Uterus (tissue), 4 donors: ENCODE results near the gene BCAP29. TPM values are rescaled to one million over a fixed set of nuclear protein-coding genes. Genes with fewer than 3 reads are reported as not detected.

ENCODE experiments used
- DNase-seq, 2 donors: peaks; one replicate each; pipeline ENCODE4 v3.0.0-alpha.2; 2019 to 2020
- H3K27ac ChIP-seq, 2 donors: fragments of 200-600 bp; sonication (generic); 1 replicate in 1 of 2; 2 replicates in 1 of 2; pipeline ENCODE4 v1.5.1; 2016 to 2018
- H3K27me3 ChIP-seq, 2 donors: fragments of 200-600 bp; sonication (generic); one replicate each; pipeline ENCODE4 v1.5.1; 2018 to 2019; ENCODE audit warnings: control low read depth in 1 of 2
- H3K36me3 ChIP-seq, 2 donors: fragments of 200-600 bp; sonication (generic); one replicate each; pipeline ENCODE4 v1.5.1; 2019; ENCODE audit warnings: control low read depth in 1 of 2
- H3K4me1 ChIP-seq, 2 donors: fragments of 200-600 bp; sonication (generic); one replicate each; pipeline ENCODE4 v1.5.1; 2018 to 2019; ENCODE audit warnings: control low read depth in 1 of 2
- H3K4me3 ChIP-seq, 2 donors: fragments of 200-600 bp; sonication (generic); 1 replicate in 1 of 2; 2 replicates in 1 of 2; pipeline ENCODE4 v1.5.1; 2018 to 2019; ENCODE audit warnings: mild to moderate bottlenecking in 1 of 2
- H3K9me3 ChIP-seq, 2 donors: fragments of 200-600 bp; sonication (generic); one replicate each; pipeline ENCODE4 v1.5.1; 2019; ENCODE audit warnings: control low read depth in 1 of 2
- POLR2A ChIP-seq, 2 donors: fragments of 450-650 bp; IDR thresholded peaks; one replicate each; pipeline ENCODE4 v1.6.1; 2016; ENCODE audit warnings: antibody characterized with exemption in 2 of 2, mild to moderate bottlenecking in 1 of 2, moderate library complexity in 1 of 2
- intact Hi-C: fragments of 100-400 bp; cut with DNase I; formaldehyde crosslinking; loops from one replicate; pipeline ENCODE4 v1.15.1; 2023; ENCODE audit warnings: low total_unique reads
- total RNA-seq, 4 donors: library from RNA; depleted of rRNA in 3 of 4; stranded (reverse); fragments of >200 nt in 3 of 4; gene quantifications; one replicate each; pipeline versions ENCODE4 v1.1.0 to v1.2.4, GENCODE V29; 2014 to 2023
- TF ChIP-seq, protein P1 (sequence below), 4 experiments: fragments of 200-600 bp in 2 of 4; fragments of 450-650 bp in 2 of 4; sonication (generic) in 2 of 4; IDR thresholded peaks; one replicate each; pipeline ENCODE4 v1.5.1; 2016 to 2019; ENCODE audit warnings: antibody characterized with exemption in 4 of 4, mild to moderate bottlenecking in 2 of 4, moderate library complexity in 1 of 4
- donor health status: DM: yes; HTN: yes; CAD: no.

Gene BCAP29
- total RNA-seq, 4 donors from 2014 or later, result 13.6 to 287 (median 110) TPM

DNA sequence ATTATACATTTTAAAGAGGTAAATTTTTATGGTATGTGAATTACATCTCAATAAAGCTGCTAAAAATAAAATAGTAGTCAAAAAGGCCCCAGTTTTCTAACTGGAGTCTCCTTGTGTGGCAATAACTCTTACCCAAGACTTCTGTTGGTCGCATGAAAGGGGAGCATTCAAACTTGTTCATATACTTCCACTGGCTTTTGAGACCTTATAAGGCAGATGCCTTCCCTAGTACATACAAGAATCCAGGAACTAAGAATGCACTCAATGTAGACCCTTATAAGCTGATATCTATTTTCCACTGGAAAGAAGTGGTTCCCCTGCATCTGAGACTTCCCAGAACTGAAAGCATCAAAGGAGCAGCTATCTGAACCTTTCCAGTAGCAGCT is 13.0 kb downstream of the BCAP29 start:
- intact Hi-C loops, result no loop called here
- Histone ChIP-seq H3K36me3 (no peaks in the 10 kb centered on the region), H3K9me3 (no peaks in the 10 kb centered on the region), H3K27me3 (no peaks in the 10 kb centered on the region), H3K4me3 (no peak overlapping the region), H3K4me1 (peaks cover 0 to 9% of the 10 kb centered on the region in 2 donors), H3K27ac (no peak overlapping the region)
- DNase-seq, result no peak
- TF ChIP-seq, protein P1, sequence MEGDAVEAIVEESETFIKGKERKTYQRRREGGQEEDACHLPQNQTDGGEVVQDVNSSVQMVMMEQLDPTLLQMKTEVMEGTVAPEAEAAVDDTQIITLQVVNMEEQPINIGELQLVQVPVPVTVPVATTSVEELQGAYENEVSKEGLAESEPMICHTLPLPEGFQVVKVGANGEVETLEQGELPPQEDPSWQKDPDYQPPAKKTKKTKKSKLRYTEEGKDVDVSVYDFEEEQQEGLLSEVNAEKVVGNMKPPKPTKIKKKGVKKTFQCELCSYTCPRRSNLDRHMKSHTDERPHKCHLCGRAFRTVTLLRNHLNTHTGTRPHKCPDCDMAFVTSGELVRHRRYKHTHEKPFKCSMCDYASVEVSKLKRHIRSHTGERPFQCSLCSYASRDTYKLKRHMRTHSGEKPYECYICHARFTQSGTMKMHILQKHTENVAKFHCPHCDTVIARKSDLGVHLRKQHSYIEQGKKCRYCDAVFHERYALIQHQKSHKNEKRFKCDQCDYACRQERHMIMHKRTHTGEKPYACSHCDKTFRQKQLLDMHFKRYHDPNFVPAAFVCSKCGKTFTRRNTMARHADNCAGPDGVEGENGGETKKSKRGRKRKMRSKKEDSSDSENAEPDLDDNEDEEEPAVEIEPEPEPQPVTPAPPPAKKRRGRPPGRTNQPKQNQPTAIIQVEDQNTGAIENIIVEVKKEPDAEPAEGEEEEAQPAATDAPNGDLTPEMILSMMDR (IDR thresholded peaks at IDR 0.05), result no peak
- TF ChIP-seq POLR2A (IDR thresholded peaks at IDR 0.05), result no peak

DNA sequence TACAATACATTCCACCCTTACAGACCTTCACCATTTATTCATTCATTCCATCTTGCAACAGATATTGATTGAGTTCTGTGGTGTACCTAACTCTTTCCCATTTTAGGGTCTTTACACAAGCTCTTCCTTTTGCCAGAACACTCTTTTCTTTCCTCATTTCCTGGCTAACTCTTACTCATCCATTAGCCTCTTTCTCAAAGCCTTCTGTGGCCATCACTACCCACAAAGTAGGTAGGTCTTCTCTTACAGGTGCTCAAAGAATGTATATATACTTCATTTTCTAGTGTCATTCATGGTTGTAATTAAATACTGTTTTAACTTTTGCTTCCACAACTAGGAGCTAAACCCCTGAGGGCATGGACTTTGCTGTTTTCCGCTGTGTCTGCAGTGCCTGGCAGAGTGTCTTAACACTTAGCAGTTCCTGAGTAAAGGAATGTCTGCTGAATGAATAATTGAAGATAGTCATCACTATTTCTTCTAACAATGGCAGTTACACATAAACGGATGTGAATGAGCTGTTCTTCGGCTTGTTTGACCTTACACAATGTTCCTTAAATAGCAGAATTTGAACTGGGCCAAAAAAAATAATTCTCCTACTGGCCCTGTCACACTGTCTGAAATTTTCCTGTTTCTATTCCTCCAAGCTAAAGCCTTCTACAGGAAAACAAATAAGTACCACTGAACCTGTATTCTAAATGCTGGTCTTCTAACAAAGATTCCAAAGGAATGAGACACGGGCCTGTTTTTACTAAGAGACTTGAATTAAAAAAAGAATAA is 15.1 kb downstream of the BCAP29 start:
- intact Hi-C loops, result no loop called here
- no peak overlapping the region for H3K4me3 ChIP-seq
- peak overlapping the region; percentile 83 to 84 for H3K27ac ChIP-seq

DNA sequence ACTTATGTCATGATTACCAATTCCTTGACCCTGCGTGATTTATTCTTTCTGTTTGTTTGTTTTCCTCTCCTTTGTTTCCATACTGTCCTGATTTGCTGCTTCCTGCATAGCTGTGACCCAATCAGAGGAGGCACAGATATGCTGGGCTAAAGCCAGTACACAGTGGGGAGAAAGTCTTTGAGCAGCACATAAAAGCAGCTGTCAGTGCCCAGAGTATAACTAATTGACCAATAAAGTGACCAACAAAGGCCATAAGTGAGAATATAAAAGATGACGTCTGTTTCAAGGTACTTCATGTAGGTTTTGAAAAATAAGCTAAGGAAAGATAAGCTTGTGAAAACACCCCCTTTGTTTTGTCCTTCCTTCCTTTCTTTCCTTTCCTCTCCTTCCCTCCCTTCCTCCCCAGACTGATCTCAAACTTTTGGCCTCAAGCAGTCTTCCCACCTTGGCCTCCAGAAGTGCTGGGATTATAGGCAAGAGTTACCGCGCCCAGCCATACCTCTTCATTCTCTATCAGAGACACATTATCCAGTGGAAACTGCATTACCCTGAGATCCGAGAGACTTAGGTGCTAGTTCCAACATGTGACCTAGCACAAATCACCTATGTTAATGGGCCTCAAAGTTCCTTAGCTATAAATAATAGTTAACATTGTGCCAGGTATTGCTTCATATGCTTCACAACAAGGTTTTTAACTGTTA is 17.0 kb downstream of the BCAP29 start:
- H3K36me3 ChIP-seq, result no peaks in the 10 kb centered on the region
- TF ChIP-seq, protein P1 (IDR thresholded peaks at IDR 0.05), result no peak
- TF ChIP-seq POLR2A (IDR thresholded peaks at IDR 0.05), result no peak
- intact Hi-C loops, result no loop called here
- peak overlapping the region; percentile 83 to 84 for H3K27ac ChIP-seq
- no peak overlapping the region for H3K4me3 ChIP-seq
- H3K27me3 ChIP-seq, result no peaks in the 10 kb centered on the region
- H3K9me3 ChIP-seq, result no peaks in the 10 kb centered on the region
- no peak for DNase-seq
- peaks cover 0 to 9% of the 10 kb centered on the region in 2 donors for H3K4me1 ChIP-seq

More for the DNA sequence above, 15.1 kb downstream of the BCAP29 start:
- no peaks in the 10 kb centered on the region for H3K36me3 ChIP-seq
- TF ChIP-seq, protein P1 (IDR thresholded peaks at IDR 0.05), result no peak
- no peak for TF ChIP-seq POLR2A (IDR thresholded peaks at IDR 0.05)
- H3K27me3 ChIP-seq, result no peaks in the 10 kb centered on the region
- DNase-seq, result peak in 1 of 2 donors; percentile 34
- H3K4me1 ChIP-seq, result peaks cover 0 to 9% of the 10 kb centered on the region in 2 donors
- H3K9me3 ChIP-seq, result no peaks in the 10 kb centered on the region

DNA sequence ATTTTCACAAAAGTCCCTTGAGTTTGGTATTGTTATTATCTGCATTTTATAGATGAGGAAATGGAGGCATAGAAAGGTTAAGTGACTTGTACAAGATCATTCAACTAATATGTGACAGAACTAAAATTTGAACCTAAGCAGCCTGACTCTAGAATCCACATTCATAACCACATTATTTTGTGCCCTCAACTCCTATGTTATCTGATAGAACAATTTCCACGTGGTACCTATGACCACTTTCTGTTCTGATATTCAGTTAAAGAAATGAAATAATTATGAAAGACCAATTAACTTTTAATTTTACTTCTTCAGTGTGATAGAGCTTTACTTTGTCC is 17.5 kb downstream of the BCAP29 start:
- no peak overlapping the region for H3K27ac ChIP-seq
- no peaks in the 10 kb centered on the region for H3K9me3 ChIP-seq
- TF ChIP-seq, protein P1 (IDR thresholded peaks at IDR 0.05), result no peak
- TF ChIP-seq POLR2A (IDR thresholded peaks at IDR 0.05), result no peak
- no peak overlapping the region for H3K4me3 ChIP-seq
- intact Hi-C loops, result no loop called here
- H3K27me3 ChIP-seq, result no peaks in the 10 kb centered on the region
- DNase-seq, result no peak
- H3K4me1 ChIP-seq, result peaks cover 0 to 9% of the 10 kb centered on the region in 2 donors
- H3K36me3 ChIP-seq, result no peaks in the 10 kb centered on the region

GRCh38 chr7:107597953-107598352 is 17.9 kb downstream of the BCAP29 start:
- intact Hi-C loops, result no loop called here
- no peaks in the 10 kb centered on the region for H3K27me3 ChIP-seq
- TF ChIP-seq, protein P1 (IDR thresholded peaks at IDR 0.05), result no peak
- TF ChIP-seq POLR2A (IDR thresholded peaks at IDR 0.05), result no peak
- H3K36me3 ChIP-seq, result no peaks in the 10 kb centered on the region
- H3K4me3 ChIP-seq, result no peak overlapping the region
- no peak overlapping the region for H3K27ac ChIP-seq
- H3K9me3 ChIP-seq, result no peaks in the 10 kb centered on the region
- H3K4me1 ChIP-seq, result peaks cover 0 to 9% of the 10 kb centered on the region in 2 donors
- no peak for DNase-seq
